ENCODE measurements around the gene FKBP1A. TPM values are rescaled to one million over a fixed set of nuclear protein-coding genes. Genes with fewer than 3 reads are reported as not detected.

The FKBP1A gene
- total and polyA plus RNA-seq, 12 donors: 110 to 311 (median 140) TPM

DNA sequence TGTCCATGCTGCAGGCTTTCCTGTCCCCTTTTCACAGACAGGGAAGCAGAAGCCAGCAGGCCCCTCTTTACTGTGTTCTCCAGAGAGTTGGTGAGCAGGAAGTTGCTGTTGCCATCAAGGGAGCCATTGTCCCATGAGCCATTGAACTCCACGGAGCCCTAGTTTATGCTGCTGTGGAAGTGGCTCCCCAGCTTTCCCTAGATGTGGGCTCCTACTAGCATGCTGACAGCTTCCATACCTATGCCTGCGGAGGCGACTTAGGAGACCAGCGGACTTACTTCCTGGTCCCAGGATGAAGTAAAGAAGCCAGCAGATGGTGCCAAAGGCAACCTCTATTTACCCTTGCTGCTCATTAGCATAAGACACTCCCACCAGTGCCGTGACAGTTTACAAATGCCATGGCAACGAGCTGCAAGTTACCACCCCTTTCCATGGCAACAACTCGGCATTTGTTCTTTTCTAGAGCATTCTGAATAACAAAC is 30.8 kb upstream of the FKBP1A start:
- WGBS, 2 donors: 37 to 38% methylated on average over 7 of the region's 7 CpGs
- Histone ChIP-seq H3K36me3 (no peaks in the 10 kb centered on the region), H3K27ac (no peak overlapping the region), H3K4me3 (no peak overlapping the region), H3K4me1 (no peaks in the 10 kb centered on the region), H3K27me3 (peaks cover 0 to 34% (median 11%) of the 10 kb centered on the region in 7 donors), H3K9me3 (peaks cover 0 to 25% (median 6%) of the 10 kb centered on the region in 11 donors)
- TF ChIP-seq, protein P1, sequence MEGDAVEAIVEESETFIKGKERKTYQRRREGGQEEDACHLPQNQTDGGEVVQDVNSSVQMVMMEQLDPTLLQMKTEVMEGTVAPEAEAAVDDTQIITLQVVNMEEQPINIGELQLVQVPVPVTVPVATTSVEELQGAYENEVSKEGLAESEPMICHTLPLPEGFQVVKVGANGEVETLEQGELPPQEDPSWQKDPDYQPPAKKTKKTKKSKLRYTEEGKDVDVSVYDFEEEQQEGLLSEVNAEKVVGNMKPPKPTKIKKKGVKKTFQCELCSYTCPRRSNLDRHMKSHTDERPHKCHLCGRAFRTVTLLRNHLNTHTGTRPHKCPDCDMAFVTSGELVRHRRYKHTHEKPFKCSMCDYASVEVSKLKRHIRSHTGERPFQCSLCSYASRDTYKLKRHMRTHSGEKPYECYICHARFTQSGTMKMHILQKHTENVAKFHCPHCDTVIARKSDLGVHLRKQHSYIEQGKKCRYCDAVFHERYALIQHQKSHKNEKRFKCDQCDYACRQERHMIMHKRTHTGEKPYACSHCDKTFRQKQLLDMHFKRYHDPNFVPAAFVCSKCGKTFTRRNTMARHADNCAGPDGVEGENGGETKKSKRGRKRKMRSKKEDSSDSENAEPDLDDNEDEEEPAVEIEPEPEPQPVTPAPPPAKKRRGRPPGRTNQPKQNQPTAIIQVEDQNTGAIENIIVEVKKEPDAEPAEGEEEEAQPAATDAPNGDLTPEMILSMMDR (IDR thresholded peaks at IDR 0.05): peak in 1 of 9 donors; percentile 14
- no peak for ATAC-seq
- intact Hi-C loops (cut with DNase I): no loop called here
- DNase-seq: no peak

DNA sequence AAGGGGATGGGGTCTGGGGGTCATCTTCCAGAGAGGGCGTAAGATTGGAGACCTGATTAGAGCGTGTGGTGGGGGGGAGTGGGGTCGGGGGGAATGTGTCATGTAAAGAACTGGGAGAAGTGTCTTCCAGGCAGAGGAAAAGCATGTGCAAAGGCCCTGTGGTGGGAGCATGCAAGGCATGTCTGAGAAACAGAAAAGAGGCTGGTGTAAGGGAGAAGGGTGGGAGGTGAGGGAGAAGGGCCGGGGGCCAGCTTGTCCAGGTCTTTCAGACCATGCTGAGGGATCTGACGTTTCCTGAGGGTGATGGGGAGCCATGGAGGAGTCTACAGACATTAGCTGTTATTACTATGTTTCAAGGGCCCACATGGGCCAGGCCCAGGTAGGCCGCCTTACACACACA is 30.4 kb upstream of the FKBP1A start:
- 81 to 83% methylated on average over 6 of the region's 6 CpGs for WGBS, 2 donors
- Histone ChIP-seq H3K4me3 (no peak overlapping the region), H3K36me3 (no peaks in the 10 kb centered on the region), H3K27me3 (peaks cover 0 to 32% (median 11%) of the 10 kb centered on the region in 7 donors), H3K27ac (no peak overlapping the region), H3K4me1 (no peaks in the 10 kb centered on the region), H3K9me3 (peaks cover 0 to 25% (median 6%) of the 10 kb centered on the region in 11 donors)
- DNase-seq: no peak
- TF ChIP-seq, protein P1 (IDR thresholded peaks at IDR 0.05): no peak
- ATAC-seq: no peak
- intact Hi-C loops (cut with DNase I): no loop called here

DNA sequence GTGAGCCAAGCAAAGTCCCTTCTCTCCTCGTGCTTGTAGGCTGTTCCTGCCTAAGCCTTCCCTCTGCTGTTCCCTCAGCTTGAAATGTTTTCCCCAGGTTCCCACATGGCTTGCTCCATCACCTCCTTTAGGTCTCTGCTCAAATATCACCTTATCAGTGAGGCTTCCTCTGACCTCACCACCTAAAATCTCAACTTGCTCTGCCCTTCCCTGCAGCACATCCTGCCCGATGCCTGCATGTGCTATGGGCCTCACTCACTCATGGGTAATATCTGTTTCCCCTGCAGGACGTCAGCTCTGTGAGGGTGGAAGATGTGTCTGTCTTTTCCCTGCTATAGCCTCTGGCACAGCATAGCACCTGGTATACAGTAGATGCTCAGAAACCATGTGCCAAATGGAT is 29.9 kb upstream of the FKBP1A start:
- Histone ChIP-seq H3K36me3 (no peaks in the 10 kb centered on the region), H3K27me3 (peaks cover 0 to 29% (median 11%) of the 10 kb centered on the region in 7 donors), H3K4me3 (no peak overlapping the region), H3K27ac (no peak overlapping the region), H3K9me3 (peaks cover 0 to 25% (median 6%) of the 10 kb centered on the region in 11 donors), H3K4me1 (no peaks in the 10 kb centered on the region)
- intact Hi-C loops (cut with DNase I): no loop called here
- ATAC-seq (peak in 1 of 8 donors; percentile 11), DNase-seq (no peak)
- TF ChIP-seq, protein P1 (IDR thresholded peaks at IDR 0.05): no peak
- WGBS, 2 donors: 29 to 32% methylated on average over 3 of the region's 3 CpGs

DNA sequence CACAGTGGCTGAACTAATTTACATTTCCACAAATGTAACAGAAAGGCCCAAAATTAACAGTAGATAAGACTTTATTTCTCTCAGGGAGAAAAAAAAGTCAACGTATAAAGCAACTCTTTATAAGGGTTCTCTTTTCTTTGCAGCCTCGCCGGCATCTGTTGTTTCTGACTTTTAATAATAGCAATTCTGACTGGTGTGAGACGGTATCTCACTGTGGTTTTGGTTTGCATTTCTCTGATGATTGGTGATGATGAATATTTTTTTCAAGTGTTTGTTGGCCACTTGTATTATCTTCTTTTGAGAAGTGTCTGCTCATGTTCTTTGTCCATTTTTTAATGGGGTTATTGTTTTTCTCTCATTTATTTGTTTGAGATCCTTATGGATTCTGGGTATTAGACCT is 27.2 kb upstream of the FKBP1A start:
- DNase-seq: no peak
- peaks cover 0 to 25% (median 6%) of the 10 kb centered on the region in 11 donors for H3K9me3 ChIP-seq
- intact Hi-C loops (cut with DNase I): no loop called here
- no peak overlapping the region for H3K27ac ChIP-seq
- TF ChIP-seq, protein P1 (IDR thresholded peaks at IDR 0.05): no peak
- H3K4me3 ChIP-seq: no peak overlapping the region
- WGBS, 2 donors: 94 to 95% methylated on average over 4 of the region's 4 CpGs
- no peaks in the 10 kb centered on the region for H3K36me3 ChIP-seq
- peaks cover 0 to 7% (median 0%) of the 10 kb centered on the region in 9 donors for H3K4me1 ChIP-seq
- H3K27me3 ChIP-seq: peaks cover 0 to 22% (median 11%) of the 10 kb centered on the region in 7 donors
- no peak for ATAC-seq

Measured in heart right ventricle (tissue), 16 donors.